Left ventricle myocardium inferior (tissue), 1 donor: ENCODE results near the gene LOXL3. TPM values are rescaled to one million over a fixed set of nuclear protein-coding genes. Genes with fewer than 3 reads are reported as not detected.
"Not testable (repeated sequence)": the region's sequence is repeated elsewhere in the genome, so short reads cannot be mapped to it uniquely, and the experiment has no call there.

Experiments used
- DNase-seq: peaks from one replicate; pipeline ENCODE4 v3.0.0-alpha.2; 2020
- H3K27ac ChIP-seq: fragments of 200-600 bp; replicated peaks from 2 replicates; pipeline ENCODE4 v1.8.0; 2021
- H3K27me3 ChIP-seq: fragments of 200-600 bp; 2 replicates; pipeline ENCODE4 v1.8.0; 2021; ENCODE audit warnings: low read depth
- H3K36me3 ChIP-seq: fragments of 200-600 bp; 2 replicates; pipeline ENCODE4 v1.8.0; 2021
- H3K4me1 ChIP-seq: fragments of 200-600 bp; 2 replicates; pipeline ENCODE4 v1.8.0; 2021
- H3K4me3 ChIP-seq: fragments of 200-600 bp; 2 replicates; pipeline ENCODE4 v1.8.0; 2021; ENCODE audit warnings: mild to moderate bottlenecking, moderate library complexity
- H3K9me3 ChIP-seq: fragments of 200-600 bp; replicated peaks from 2 replicates; pipeline ENCODE4 v1.8.0; 2021
- intact Hi-C: fragments of 100-400 bp; cut with micrococcal nuclease; formaldehyde crosslinking; loops from one replicate; pipeline ENCODE4 v1.11.0; 2022
- total RNA-seq: library from RNA; stranded (reverse); fragmentation: NEBNext Ultra II Directional; extraction: Animal tissue kit (Norgen Biotek cat#: 25700); gene quantifications from one replicate; pipeline ENCODE4 v1.2.1, GENCODE V29; 2021
- TF ChIP-seq, protein P1 (sequence below): fragments of 200-600 bp; IDR thresholded peaks from 2 replicates; pipeline ENCODE4 v1.8.0; 2021; ENCODE audit warnings: antibody characterized with exemption, mild to moderate bottlenecking, borderline replicate concordance
- donor health status: DM: no; HTN: yes; CAD: no; lungs with severe emphysema.

Gene LOXL3
- total RNA-seq, 1 donor from 2014 or later: 4.7 TPM

DNA sequence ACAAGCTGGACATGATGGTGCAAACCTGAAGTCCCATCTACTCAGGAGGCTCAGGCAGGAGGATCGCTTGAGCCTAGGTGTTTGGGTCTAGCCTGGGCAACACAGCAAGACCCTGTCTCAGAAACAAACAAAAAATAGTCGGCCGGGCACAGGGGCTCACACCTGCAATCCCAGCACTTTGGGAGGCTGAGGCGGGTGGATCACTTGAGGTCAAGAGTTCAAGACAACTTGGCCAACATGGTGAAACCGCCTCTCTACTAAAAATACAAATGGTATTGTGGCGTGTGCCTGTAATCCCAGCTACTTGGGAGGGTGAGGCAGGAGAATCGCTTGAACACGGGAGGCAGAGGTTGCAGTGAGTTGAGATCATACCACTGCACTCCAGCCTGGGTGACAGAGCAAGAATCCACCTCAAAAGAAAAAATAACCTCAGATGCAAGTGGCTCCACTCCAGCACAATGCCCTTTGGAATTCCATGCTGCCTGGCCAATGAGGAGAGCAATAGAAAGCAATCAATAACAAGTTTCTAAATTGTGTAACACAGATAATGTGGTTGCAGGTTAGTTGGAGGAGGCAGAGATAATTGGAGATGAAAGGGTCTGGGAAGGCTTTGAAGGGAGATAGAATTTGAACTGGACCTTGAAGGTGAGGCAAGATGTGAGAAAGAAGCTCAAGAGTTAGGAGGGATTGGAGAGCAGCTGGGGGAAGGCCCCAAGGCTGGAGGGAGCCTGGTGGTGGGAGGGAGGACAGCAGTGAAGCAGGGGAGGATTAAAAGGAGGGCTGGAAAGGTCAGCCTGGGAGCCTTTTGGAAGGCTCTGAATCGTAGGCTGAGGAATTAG lies 64.9 kb downstream of the LOXL3 start:
- no peaks in the 10 kb centered on the region for H3K9me3 ChIP-seq
- H3K27ac ChIP-seq: no peak overlapping the region
- no peak overlapping the region for H3K4me3 ChIP-seq
- DNase-seq: no peak
- intact Hi-C loops: loop anchor here (10.0 kb wide), 1 partner anchor 56 kb away; no protein-coding TSS in a partner anchor
- TF ChIP-seq, protein P1, sequence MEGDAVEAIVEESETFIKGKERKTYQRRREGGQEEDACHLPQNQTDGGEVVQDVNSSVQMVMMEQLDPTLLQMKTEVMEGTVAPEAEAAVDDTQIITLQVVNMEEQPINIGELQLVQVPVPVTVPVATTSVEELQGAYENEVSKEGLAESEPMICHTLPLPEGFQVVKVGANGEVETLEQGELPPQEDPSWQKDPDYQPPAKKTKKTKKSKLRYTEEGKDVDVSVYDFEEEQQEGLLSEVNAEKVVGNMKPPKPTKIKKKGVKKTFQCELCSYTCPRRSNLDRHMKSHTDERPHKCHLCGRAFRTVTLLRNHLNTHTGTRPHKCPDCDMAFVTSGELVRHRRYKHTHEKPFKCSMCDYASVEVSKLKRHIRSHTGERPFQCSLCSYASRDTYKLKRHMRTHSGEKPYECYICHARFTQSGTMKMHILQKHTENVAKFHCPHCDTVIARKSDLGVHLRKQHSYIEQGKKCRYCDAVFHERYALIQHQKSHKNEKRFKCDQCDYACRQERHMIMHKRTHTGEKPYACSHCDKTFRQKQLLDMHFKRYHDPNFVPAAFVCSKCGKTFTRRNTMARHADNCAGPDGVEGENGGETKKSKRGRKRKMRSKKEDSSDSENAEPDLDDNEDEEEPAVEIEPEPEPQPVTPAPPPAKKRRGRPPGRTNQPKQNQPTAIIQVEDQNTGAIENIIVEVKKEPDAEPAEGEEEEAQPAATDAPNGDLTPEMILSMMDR: no peak
- H3K36me3 ChIP-seq: peaks cover 74% of the 10 kb centered on the region
- no peaks in the 10 kb centered on the region for H3K27me3 ChIP-seq
- peaks cover 7% of the 10 kb centered on the region for H3K4me1 ChIP-seq

DNA sequence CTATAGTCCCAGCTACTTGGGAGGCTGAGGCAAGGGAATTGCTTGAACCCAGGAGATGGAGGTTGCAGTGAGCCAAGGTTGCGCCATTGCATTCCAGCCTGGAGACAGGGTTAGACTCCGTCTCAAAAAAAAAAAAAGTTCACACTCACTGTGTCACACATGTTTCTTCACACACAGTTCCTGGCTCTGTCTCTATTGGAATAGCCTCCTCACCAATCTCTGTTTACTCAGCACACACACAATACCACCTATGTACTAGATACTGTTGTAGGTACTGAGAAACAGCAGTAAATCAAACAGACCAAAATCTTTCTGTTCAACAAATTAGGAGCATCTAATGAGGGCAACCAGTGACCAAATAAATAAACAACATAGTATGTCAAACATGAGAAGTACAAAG lies 67.6 kb downstream of the LOXL3 start:
- Histone ChIP-seq H3K27ac (no peak overlapping the region), H3K36me3 (peaks cover 50% of the 10 kb centered on the region), H3K9me3 (no peaks in the 10 kb centered on the region), H3K27me3 (no peaks in the 10 kb centered on the region), H3K4me1 (peaks cover 30% of the 10 kb centered on the region), H3K4me3 (no peak overlapping the region)
- intact Hi-C loops: loop anchor here (10.0 kb wide), 1 partner anchor 59 kb away; no protein-coding TSS in a partner anchor
- TF ChIP-seq, protein P1: no peak
- DNase-seq: no peak

DNA sequence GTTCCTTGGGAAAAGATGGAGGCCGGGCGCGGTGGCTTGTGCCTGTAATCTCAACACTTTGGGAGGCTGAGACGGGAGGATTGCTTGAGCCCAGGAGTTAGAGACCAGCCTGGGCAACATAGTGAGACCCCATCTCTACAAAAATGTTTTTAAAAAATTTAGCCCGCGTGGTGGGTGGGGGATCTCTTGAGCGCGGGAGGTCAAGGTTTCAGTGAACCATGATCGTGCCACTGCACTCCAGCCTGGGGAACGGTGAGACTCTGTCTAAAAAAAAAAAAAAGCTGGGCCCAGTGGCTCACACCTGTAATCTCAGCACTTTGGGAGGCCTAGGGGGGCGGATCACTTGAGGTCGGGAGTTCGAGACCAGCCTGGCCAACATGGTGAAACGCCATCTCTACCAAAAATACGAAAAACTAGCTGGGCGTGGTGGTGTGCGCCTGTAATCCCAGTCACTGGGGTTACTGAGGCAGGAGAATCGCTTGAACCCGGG lies 70.0 kb downstream of the LOXL3 start:
- not testable (repeated sequence) for H3K9me3 ChIP-seq, H3K27me3 ChIP-seq, DNase-seq
- peak overlapping the region; percentile 97 for H3K27ac ChIP-seq
- peak overlapping the region; percentile 99 for H3K4me3 ChIP-seq
- peaks cover 57% of the 10 kb centered on the region for H3K36me3 ChIP-seq
- intact Hi-C loops: loop anchor here (5.0 to 10.0 kb wide), 2 partner anchors 61 to 104 kb away; no protein-coding TSS in a partner anchor
- H3K4me1 ChIP-seq: peaks cover 44% of the 10 kb centered on the region

DNA sequence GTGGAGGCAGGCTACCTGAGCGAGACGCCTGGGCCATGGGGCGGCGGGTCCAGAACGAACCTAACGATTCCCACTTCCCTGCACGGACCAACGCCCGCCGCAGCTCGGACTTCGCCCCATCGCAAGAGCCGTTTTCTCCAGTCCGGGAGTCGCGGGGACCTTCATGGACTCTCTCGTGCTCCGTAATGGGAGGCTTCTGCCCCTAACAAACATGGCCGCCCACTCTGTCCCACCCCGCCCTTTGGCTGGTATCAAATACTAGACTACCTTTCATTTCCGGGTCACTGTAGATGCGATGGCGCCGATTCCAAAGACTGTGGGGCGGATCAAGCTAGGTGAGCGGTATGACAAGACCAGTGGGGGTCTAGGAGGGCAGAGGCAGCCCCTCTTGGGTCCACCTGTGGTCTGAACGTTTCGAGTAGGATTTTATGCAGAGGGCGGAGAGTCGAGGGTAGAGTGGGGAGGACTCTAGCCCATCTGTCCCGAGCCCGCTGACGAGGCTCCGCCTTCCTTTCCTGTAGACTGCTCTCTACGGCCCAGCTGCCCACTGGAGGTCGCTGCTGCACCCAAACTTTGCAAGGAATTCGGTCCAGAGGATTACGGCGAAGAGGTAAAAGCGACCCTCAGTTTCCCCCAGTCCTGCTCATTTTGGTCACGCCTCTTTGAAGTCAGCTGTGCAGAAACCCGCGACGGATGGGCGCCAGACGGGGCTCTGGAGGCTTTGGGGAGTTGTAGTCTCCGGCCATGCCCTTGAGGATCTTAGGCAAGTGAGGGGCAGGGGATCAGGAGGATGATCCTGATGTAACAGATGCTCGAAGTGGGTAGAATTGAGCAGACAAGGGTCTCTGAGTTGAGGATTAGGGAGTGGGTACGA lies 70.7 kb downstream of the LOXL3 start, which contains the start of the genes CCDC142 and TTC31:
Gene CCDC142 (minus strand): TSS at position 198 of the 874 bp plus-strand sequence. CDS start 161 bp downstream, at position 37.
Gene TTC31 (plus strand): TSS at position 281 of the 874 bp plus-strand sequence. CDS start 15 bp downstream, at position 296.
- Histone ChIP-seq H3K36me3 (peaks cover 56% of the 10 kb centered on the region), H3K27me3 (no peaks in the 10 kb centered on the region), H3K27ac (peak within 1 kb of the TSS; percentile 97), H3K9me3 (no peaks in the 10 kb centered on the region), H3K4me1 (peaks cover 44% of the 10 kb centered on the region), H3K4me3 (peak within 1 kb of the TSS; percentile 99)
- intact Hi-C loops: loop anchor here (5.0 to 10.0 kb wide), 2 partner anchors 62 to 104 kb away; no protein-coding TSS in a partner anchor
- TF ChIP-seq, protein P1: peak; percentile 95
- peak; percentile 95 for DNase-seq

Other genes starting within 250 kb of the LOXL3 start
- 2.3 TPM for gene SLC4A5, start 210.5 kb downstream of the LOXL3 start, total RNA-seq
- 201 TPM for gene DCTN1, start 173.6 kb downstream of the LOXL3 start, total RNA-seq
- gene C2orf81, start 132.3 kb downstream of the LOXL3 start, total RNA-seq: 0.82 TPM
- gene WDR54, start 132.2 kb downstream of the LOXL3 start, total RNA-seq: 2.9 TPM
- gene RTKN, start 112.0 kb downstream of the LOXL3 start, total RNA-seq: 14.0 TPM
- 19.3 TPM for gene INO80B, start 98.9 kb downstream of the LOXL3 start, total RNA-seq
- gene WBP1, start 95.5 kb downstream of the LOXL3 start, total RNA-seq: 46.1 TPM
- 19.5 TPM for gene MOGS, start 88.6 kb downstream of the LOXL3 start, total RNA-seq
- gene MRPL53, start 81.3 kb downstream of the LOXL3 start, total RNA-seq: 176 TPM
- 5.6 TPM for gene CCDC142, start 70.9 kb downstream of the LOXL3 start, total RNA-seq
- gene TTC31, start 70.9 kb downstream of the LOXL3 start, total RNA-seq: 9.5 TPM
- 0.25 TPM for gene LBX2, start 54.3 kb downstream of the LOXL3 start, total RNA-seq
- gene PCGF1, start 46.2 kb downstream of the LOXL3 start, total RNA-seq: 20.2 TPM
- gene TLX2, start 39.5 kb downstream of the LOXL3 start, total RNA-seq: not detected
- 0.11 TPM for gene DQX1, start 27.7 kb downstream of the LOXL3 start, total RNA-seq
- 46.9 TPM for gene AUP1, start 24.2 kb downstream of the LOXL3 start, total RNA-seq
- gene HTRA2, start 24.0 kb downstream of the LOXL3 start, total RNA-seq: 26.6 TPM
- gene DOK1, start 778 bp upstream of the LOXL3 start, total RNA-seq: 4.1 TPM
- gene M1AP, start 94.4 kb upstream of the LOXL3 start, total RNA-seq: not detected
- 2.9 TPM for gene SEMA4F, start 100.3 kb upstream of the LOXL3 start, total RNA-seq